Measurements from ENCODE around the gene CCDC60. TPM values are rescaled to one million over a fixed set of nuclear protein-coding genes. Genes with fewer than 3 reads are reported as not detected.

CCDC60 gene
- total RNA-seq, 1 donor from 2014 or later, result not detected

DNA sequence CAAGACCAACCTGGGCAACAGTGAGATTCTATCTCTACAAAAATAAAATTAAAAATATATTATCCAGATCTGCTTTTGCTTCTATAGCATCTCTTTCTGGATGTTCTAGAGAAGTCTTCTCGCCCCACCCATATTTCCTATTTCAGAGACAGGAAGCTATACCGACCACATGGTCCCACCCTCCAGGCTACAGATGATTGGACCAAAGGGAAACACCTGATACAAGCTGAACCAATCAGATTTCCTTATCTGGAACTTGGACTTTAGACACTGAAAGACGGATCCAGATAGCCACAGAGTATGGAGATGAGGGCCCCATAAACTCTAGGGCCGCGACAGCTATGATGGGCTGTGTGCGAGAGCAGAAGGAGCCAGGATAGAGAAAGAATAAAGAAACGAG, 48.7 kb downstream of the CCDC60 start:
- intact Hi-C loops (cut with micrococcal nuclease), result no loop called here

DNA sequence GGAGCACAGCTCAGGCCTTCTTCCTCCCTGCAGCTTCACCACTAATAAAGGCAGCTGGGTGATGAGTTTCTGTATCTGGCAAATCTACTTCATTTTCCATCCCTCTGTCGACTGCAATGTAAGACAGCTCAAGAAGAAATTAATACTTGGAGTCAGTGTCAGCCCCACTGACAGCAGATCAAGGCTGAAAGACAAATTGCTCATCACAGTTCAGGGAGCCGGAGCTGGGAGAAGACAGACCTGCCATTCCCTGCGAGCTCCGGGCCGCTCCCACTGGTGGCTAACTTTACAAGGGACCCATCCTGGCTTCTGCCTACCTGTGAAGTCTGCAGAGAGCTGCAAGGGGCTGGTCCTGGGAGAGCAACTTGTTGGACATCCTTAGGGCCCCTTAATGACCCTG, 49.8 kb downstream of the CCDC60 start:
- intact Hi-C loops (cut with micrococcal nuclease), result no loop called here

DNA sequence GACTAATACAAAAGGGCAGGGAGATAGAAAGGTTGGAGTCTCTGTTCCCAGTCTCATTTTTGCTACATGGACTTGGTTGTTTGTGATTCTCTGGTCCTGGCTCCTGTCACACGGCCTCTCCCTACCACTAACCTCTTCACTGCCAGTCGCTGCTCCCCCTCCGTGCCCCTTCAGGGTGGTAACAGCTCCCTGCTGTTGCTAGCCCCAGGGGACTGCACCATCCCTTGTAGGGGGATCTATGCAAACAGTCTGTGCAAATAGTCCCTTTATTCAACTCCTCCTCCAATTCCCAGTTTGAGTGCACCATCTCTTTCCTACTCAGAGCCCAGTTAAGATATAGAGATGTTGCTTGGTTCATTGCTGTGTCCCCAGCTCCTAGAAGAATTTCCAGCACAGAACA, 51.1 kb downstream of the CCDC60 start:
- intact Hi-C loops (cut with micrococcal nuclease), result no loop called here

DNA sequence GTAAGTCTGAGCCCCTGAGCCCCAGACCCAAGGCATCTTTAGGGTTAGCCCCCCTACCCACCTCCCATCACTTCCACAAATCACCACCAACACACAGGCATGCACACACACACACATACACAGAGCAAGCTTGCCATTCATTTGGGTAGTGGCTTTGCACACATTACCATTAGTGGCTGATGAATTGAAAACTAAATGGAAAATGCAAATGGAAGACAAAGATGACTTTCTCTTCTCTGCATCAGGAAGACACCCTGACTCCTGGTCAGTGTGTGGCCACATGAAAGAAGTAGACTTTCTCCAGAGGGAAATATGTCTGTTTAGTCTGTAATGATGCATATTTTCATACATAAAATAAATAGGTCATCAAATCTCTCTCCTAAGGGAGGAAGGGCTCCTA, 55.2 kb downstream of the CCDC60 start:
- intact Hi-C loops (cut with micrococcal nuclease), result no loop called here

DNA sequence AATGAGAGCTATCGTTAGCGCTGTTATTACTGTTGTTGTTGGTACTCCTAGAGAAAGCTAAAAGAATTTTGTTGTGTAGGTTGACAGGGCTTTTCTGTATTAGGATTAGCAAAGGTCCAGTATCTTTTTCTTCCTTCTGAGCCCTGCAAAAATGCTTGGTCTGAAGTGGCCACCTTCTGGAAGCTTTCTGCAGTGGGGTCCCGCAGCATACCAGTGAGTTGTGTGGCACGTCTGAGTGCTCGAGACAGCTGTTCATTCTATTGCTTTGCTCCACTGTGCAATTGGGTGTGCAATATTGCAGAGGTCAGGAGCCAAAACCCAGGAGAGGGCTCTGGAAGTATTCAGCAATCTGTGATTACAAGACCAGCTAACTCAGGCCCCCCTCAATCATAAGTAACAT, 57.1 kb downstream of the CCDC60 start:
- intact Hi-C loops (cut with micrococcal nuclease), result no loop called here

DNA sequence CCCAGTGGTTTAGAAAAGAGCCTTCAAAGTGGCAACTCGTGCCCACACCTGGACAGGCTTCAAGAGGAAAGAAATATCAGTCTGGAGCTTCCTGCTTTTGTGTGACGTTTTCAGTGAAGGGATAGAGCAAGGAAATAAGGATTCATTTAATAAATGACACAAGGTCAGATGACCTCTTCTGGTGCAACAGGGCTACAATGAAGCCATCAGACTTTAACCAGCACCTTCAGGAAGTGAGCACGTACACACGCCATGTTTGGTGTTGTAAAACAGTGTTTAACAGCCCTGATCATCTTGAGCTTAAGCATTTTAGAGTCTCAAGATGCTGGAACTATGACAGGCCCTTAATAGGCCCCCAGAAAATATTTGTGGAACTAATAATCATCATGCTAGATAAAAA, 59.1 kb downstream of the CCDC60 start:
- intact Hi-C loops (cut with micrococcal nuclease), result no loop called here

DNA sequence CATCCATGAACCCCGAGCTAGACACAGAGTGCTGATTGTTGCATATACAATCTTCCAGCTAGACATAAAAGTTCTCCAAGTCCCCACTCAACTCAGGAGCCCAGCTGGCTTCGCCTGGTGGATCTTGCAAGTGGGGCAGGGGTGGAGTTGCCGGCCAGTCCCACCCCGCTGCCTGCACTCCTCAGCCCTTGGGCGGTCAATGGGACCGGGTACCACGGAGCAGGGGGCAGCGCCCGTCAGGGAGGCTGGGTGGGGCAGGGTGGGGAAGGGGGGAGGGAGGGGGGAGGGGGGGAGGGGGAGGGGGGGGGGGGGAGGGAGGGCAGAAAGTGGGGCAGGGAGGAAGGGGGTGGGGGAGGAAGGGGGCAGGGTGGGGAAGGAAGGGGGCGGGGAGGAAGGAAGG, 63.0 kb downstream of the CCDC60 start:
- intact Hi-C loops (cut with micrococcal nuclease), result no loop called here

DNA sequence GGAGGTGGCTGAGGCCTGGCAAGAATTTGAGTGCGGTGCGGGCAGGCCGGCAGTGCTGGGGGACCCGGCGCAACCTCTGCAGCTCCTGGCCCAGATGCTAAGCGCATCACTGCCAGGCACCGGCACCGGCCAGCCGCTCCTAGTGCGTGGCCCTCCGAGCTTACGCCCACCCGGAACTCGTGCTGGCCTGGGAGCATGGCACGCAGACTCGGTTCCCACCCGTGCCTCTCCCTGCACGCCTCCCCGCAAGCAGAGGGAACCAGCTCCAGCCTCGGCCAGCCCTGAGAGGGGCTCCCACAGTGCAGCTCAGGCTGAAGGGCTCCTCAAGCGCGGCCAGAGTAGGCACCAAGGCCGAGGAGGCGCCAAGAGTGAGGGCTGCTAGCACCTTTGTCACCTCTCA, 63.7 kb downstream of the CCDC60 start:
- intact Hi-C loops (cut with micrococcal nuclease), result no loop called here

DNA sequence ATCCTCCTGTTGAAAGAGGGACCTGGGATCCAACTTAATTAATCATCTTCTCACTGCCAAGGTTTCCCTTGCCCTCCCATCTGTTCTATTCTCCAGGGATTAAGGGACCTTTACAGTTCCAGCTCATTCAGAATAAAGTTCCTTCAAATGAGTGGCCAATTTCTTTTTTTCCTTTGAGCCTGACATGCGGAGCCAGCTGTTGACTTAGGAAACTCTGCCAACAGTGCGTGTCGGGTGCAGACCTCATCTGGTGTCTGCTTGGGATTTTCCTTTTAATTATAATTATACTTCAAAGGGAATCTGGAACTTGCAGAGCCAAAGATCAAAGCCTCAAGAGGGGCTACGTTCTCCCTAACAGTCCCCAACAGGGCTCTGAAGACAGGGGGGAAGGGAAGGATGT, 64.8 kb downstream of the CCDC60 start:
- intact Hi-C loops (cut with micrococcal nuclease), result no loop called here

DNA sequence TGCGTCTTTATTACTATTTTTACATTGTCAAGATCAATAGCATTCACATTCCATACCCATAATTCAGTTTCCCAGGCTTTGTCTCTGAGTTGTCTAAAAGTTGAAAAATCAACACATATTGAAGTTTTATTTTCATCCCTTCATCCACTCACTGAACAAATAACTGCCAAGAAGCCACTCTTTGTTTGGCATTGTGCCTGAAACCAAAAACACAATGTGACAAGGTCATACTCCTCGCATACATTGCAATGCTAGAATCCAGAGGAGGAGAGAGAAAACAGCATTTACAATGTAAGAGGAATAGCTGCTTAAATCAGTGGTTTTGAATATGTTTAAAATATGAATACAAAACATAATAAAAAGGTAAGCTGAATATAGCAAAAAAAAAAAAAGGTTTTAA, 71.8 kb downstream of the CCDC60 start:
- intact Hi-C loops (cut with micrococcal nuclease), result no loop called here

DNA sequence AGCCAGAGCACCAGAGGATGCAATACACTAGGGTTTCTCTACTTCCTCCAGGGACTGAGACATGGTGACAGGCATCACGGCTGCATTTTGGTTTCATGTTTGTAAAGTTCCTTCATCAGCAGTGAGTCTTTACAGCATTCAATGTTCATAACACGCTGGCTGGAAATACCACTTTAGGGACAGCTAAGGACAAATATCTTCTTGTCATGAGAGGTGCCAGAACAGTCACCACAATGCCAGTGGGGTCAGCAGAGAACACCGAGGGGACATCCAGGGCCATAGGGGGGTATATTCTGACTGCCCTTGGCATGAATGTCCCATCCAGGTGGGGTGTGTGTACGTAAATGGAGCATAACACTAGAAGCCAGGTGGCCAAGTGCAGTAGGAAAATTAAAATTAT, 72.3 kb downstream of the CCDC60 start:
- intact Hi-C loops (cut with micrococcal nuclease), result no loop called here

DNA sequence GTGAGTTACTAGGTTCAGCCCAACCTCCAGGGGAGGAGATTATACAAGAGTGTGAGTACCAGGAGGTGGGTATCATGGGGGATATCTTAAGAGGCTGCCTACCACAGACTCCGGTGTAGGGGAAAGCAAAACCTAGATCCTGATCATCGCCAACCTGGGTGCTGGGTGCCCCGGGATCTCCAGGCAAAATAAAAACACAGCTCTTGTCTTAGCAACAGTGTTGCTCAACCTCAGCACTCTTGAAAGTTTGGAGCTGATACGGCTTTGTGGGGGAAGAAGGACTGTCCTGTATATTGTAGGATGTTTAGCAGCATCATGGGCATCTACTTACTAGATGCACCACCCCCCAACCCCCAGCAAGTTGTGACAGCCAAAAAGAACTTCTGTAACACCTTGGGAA, 74.5 kb downstream of the CCDC60 start:
- intact Hi-C loops (cut with micrococcal nuclease), result no loop called here

DNA sequence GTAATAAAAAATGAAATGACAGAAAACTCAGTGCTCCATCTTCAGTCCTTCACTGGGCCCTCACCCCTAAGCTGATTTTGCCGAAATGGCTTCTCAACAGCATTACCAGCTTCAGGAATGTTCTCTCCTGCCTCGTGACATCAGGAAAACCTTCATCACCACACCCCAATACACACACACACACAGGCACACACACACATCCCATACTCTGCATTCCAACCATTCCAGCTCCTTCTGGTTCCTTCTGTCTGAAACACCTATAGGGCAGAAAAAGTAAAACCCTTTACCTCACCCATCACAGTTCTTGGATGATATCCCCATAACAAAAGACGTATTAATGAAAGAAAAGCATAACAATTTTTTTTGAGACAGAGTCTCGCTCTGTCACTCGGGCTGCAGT, 75.9 kb downstream of the CCDC60 start:
- intact Hi-C loops (cut with micrococcal nuclease), result loop anchor here (5.0 kb wide), 1 partner anchor 1288 kb away; no protein-coding TSS in a partner anchor

DNA sequence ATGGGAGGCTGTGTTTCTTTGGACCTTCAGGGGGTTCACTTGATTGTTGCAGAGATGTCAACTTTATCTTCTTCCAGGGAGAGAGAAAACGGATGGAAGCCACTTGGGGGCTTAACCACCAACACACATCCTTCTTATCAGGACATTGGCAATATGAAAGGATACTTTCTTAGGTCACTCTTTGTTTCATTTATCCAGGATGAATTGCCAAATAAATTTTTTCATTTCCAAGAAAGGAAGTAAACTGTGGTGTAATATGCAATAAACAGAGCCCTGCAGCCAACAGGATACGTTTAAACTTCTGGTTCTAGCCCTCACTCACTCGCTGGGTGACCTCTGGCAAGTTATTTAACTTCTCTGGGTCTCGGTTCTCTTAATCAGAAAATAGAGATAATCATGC, 77.8 kb downstream of the CCDC60 start:
- intact Hi-C loops (cut with micrococcal nuclease), result loop anchor here (5.0 kb wide), 1 partner anchor 1290 kb away; no protein-coding TSS in a partner anchor

DNA sequence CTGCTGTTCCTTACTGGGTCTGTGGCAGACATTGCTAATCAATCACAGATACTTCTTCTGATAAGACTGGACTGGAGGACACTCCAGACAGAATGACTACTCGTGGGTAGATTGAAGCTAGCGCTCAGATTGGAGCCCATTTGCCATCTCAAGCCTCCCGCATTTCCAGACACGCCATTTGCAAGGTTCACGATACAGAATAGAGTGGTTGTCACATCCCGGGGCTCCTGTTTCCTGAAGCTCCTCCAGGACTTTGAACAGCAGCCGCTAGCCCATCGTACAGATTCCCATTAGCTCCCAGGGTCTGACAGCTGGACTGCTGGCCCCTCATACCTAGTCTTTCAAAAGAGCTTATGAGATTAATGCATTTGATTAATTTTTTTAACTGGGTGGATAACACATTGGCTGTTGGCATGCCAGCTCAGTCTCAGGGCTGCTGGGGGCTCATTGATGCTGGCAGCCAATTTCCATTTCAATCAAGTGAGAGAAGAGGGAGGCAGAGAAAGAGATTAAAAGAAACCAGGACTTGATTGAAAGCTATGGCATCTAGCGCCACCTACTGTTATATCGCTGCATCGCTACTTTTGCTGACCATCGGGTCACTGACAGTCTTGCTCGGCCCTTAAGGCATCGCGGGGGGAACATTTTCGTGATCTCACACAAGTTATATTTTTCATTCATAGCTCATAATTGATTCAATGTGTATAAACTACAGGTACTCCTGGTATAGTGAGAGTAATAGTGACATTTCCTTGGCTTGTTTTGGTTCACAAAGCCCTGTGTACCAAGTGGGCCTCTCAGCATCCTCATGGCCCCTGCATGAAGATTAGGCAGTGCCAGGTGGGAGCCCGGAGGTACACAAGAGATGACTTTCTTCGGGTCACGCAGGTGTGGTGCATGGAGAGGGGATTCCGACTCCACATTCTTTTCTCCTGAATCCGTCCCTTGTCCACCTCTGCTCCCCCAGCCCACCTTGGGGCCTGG, 78.6 kb downstream of the CCDC60 start:
- intact Hi-C loops (cut with micrococcal nuclease), result loop anchor here (1.0 to 5.0 kb wide), 4 partner anchors 434 to 1291 kb away; no protein-coding TSS in a partner anchor

DNA sequence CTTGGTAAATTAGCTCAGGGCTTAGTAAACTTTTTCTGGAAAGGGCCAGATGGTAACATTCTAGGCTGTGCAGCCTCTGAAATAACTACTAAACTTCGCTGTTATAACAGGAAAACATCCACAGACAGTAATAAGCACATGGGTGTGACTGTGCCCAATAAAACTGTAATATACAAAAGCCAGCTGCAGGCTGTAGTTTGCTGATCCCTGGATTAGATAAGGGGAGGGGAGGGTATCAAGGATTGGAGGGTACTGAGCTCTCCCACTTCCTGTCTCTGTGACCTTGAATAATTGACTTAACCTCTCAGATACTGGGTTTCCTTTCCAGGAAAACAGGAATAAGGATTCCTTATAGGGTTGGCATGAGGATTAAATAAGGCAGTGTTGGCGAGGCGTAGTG, 81.2 kb downstream of the CCDC60 start:
- intact Hi-C loops (cut with micrococcal nuclease), result no loop called here

DNA sequence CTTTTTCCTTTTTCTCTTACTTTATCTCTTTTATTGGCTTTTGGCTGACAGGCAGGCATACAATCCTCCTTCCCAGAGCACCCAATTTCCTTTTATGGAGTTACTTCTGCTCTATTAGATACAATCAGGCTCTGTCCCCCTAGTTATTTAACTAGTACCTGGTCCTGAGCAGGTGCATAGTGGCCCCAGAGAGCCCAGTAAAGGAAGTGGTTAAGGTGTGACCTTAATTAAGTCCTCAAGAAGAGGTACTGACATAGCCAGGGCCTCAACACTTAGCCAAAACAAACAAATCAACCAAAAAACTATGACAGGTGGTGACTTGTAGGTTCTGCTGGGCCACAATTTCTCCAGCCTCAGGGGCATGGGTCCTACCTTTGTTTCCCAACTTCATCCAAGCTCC, 82.9 kb downstream of the CCDC60 start:
- intact Hi-C loops (cut with micrococcal nuclease), result no loop called here

DNA sequence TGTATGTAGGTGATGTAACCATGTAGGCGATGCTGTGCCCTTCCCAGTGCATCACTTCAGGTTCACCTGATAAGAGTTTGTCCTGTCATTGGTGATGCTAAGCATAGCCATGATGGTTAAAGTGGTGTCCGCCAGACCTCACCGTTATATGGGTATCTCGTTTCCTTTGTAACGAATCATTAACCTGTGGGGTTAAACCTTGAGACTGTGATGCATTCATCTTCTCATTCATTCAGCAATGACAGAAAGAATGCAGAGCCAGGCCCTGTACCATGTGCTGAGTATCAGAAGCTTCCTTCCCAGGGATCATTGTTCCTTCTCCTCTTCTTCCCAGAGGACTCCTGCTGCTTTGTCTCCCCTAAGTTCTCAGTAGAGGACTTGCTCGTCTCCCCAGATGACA, 84.9 kb downstream of the CCDC60 start:
- intact Hi-C loops (cut with micrococcal nuclease), result no loop called here

DNA sequence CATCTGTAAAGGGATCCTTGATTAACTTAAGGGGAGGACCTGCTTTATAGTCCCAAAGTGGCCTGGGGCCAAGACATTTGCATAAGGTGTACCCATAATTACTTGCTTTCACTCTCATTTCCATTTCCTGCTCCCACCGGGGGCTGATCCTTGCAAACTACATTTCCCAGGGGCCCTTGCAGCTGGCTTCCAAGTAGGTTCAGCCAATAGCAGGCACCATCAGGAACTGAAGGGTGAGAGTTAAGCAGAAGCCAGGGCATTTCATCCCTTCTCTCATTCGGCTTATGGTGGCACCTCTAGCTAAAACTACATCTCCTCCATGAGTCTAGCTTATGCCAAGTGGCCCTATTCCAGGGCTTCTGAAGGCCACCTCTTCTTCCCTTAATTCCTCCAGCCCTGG, 88.8 kb downstream of the CCDC60 start:
- intact Hi-C loops (cut with micrococcal nuclease), result no loop called here

DNA sequence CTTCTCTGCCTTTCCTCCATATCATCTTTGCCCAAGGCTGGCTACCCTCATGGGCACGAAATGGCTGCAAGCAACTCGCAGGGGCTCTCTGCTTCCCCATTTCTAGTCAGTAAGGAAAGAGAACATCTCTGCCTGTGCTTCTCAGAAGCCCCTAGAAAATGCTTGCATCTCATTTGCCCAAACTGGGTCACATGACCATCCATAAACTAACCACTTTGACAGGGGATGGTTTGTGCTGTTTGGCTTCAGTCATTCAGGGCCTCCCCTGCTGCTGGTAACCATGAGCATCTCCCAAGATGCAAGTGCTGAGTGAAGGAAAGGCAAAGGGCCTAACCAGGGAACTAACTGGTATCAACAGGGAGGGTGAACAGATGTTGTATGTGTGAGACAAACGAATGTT, 91.1 kb downstream of the CCDC60 start:
- intact Hi-C loops (cut with micrococcal nuclease), result no loop called here

DNA sequence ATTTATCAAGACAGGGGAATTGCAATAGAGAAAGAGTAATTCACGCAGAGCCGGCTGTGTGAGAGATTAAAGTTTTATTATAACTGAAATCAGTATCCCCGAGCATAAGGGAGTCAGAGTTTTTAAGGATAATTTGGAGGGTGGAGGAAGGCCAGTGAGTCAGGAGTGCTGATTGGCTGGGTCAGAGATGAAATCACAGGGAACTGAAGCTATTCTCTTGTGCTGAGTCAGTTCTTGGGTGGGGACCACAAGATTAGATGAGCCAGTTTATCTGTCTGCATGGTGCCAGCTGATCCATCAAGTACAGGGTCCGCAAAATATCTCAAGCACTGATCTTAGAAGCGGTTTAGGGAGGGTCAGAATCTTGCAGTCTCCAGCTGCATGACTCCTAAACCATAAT, 96.6 kb downstream of the CCDC60 start:
- intact Hi-C loops (cut with micrococcal nuclease), result no loop called here

DNA sequence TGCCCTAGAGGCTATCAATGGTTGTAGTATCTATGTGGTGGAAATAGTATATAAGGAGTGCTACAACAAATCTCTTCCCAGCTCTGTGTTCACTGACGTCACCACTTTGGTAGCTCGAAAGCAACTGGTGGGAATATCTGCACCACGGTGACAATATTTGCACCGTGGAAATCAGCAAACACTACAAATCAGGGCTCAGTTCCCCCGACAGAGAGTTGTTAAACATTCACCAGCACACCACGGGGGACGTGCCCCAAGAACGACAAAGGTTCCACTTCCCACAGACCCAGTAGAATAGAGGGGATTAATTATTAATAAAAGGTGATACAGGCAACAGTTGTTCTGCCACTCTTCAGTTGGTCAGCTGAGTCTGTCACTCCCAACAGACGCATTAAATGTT, 98.4 kb downstream of the CCDC60 start:
- intact Hi-C loops (cut with micrococcal nuclease), result no loop called here

DNA sequence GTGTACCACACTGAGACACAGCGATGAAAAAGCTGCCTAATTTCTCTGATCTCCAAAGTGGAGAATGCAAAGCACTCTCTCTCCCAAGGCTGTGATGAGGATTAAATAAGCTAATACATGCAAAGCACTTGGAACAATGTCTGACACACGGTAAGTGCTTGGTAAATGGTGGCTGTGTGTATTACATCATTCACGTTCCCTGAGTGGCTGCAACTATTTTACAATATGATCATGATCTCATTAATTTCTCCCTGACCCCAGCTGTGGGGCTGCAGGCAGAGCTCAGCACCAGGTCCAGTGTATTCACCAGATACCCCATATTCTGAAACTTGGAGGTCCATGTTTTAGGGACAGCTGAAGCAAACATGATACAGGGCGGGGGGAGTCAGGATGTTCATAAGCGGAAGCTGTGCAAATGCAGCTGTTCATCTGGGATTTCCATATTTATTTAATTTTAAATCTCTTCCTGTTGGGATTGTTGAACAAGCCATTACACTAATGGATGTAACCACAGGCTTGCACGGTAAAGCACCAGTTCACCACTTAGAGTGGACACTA, 106.4 kb downstream of the CCDC60 start:
- intact Hi-C loops (cut with micrococcal nuclease), result no loop called here
